CD4-positive, CD25-positive, alpha-beta regulatory T cell (primary cell): ENCODE measurements around the gene TAF11. TPM values are rescaled to one million over a fixed set of nuclear protein-coding genes. Genes with fewer than 3 reads are reported as not detected.

ENCODE experiments used
- polyA plus RNA-seq, 4 donors: library from polyadenylated mRNA; unstranded; fragments of 300-500 nt; fragmentation: Illumina TruSeq; gene quantifications; one replicate each; pipeline ENCODE4 v1.2.3, GENCODE V29; 2021
- total RNA-seq: library from RNA; stranded (reverse); gene quantifications from one replicate; pipeline ENCODE4 v1.2.3, GENCODE V29; 2022

TAF11 gene
- total and polyA plus RNA-seq, 5 donors from 2014 or later, result 16.3 to 39.1 (median 24.3) TPM

Other genes with a start within 250 kb of the TAF11 start
- gene ILRUN, start 191.3 kb downstream of the TAF11 start, total RNA-seq, result 89.6 TPM
- gene ILRUN, start 191.3 kb downstream of the TAF11 start, polyA plus RNA-seq, result 10 to 100 TPM; 18.7 to 23.4 (median 22.9) TPM
- gene SNRPC, start 130.5 kb downstream of the TAF11 start, total RNA-seq, result 60.3 TPM
- gene SNRPC, start 130.5 kb downstream of the TAF11 start, polyA plus RNA-seq, result 100 to 1,000 TPM; 306 to 365 (median 322) TPM
- gene BLTP3A, start 96.0 kb downstream of the TAF11 start, total RNA-seq, result 7.1 TPM
- 1 to 10 TPM in 3 of 4 donors, under 1 TPM in 1; 0.95 to 1.2 (median 1.1) TPM for gene BLTP3A, start 96.0 kb downstream of the TAF11 start, polyA plus RNA-seq
- gene ANKS1A, start 1.2 kb upstream of the TAF11 start, total RNA-seq, result 10.6 TPM
- 1 to 10 TPM; 1.4 to 2.2 (median 1.5) TPM for gene ANKS1A, start 1.2 kb upstream of the TAF11 start, polyA plus RNA-seq